ENCODE data around the gene CAMSAP1. TPM values are rescaled to one million over a fixed set of nuclear protein-coding genes. Genes with fewer than 3 reads are reported as not detected.

CAMSAP1 gene
- total and polyA plus RNA-seq, 9 of the 15 experiments (the other 6 are each of a cell fraction or from before 2014, with no cell fraction given) = 1.5 to 28.8 (median 14.3) TPM

DNA sequence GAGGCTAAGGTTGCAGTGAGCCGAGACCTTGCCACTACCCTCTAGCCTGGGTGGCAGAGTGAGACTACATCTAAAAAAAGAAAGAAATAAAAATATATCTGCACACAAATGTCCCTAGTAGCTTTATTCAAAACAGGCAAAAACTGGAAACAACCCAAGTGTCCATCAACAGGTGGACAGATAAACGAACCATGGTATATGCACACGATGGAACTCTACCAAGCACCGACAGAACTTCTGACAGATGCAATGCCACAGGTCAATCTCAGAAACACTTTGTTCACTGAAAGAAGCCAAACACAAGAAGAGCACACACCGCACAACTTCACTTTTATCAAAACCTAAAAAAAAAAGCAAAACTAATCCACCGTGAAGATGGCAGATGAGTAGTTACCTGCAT is 30.4 kb downstream of the CAMSAP1 start:
- Histone ChIP-seq H3K9me3 (replicated peaks; ENCODE audit: control insufficient read depth, insufficient read depth, low read depth, low read length) (no peaks in the 10 kb centered on the region), H3K4me2 (ENCODE audit: insufficient read depth, low read length) (no peak overlapping the region), H3K27me3 (ENCODE audit: control insufficient read depth in 2 of 2, insufficient read depth in 2 of 2, low read length in 2 of 2) (no peaks in the 10 kb centered on the region), H3K79me2 (ENCODE audit: control insufficient read depth, insufficient read depth, low read length) (peaks cover 83% of the 10 kb centered on the region), H2AFZ (ENCODE audit: low read depth, low read length) (no peak overlapping the region), H3K9ac (ENCODE audit: insufficient read depth in 1 of 2, low read depth in 2 of 2, low read length in 2 of 2) (no peak overlapping the region), H3K4me3 (no peak overlapping the region), H3K36me3 (ENCODE audit: control insufficient read depth, insufficient read depth, low read length) (peaks cover 30% of the 10 kb centered on the region; the same call in 2 of the 3 replicates), H4K20me1 (replicated peaks; ENCODE audit: control insufficient read depth, insufficient read depth, low read length) (peaks cover 15% of the 10 kb centered on the region; the same call in 1 of the 2 replicates), H3K27ac (ENCODE audit: extremely low read depth, low read depth, low read length) (no peak overlapping the region), H3K9me1 (ENCODE audit: control insufficient read depth, insufficient read depth, low read length) (no peaks in the 10 kb centered on the region), H3K4me1 (replicated peaks in 1 of 2; ENCODE audit: control insufficient read depth in 2 of 2, insufficient read depth in 2 of 2, low read length in 2 of 2) (peaks cover 4 to 5% of the 10 kb centered on the region in 2 experiments; a peak in 3 of 5 replicates)
- ATAC-seq = no peak
- CTCF ChIA-PET (ENCODE audit: low intra/inter-chr PET ratio) = no interaction called here
- POLR2A ChIA-PET = interaction anchor here (0.6 kb wide), 1 partner anchor 44 kb away, joined by 3 read pairs; no protein-coding TSS in a partner anchor
- in situ Hi-C loops (cut with MboI) (no loop called here), intact Hi-C loops (cut with micrococcal nuclease) (no loop called here)
- no peak for DNase-seq (ENCODE audit: extremely low read depth in 1 of 4, low spot score in 3 of 4)
- 77% methylated on average over 6 of the region's 6 CpGs for WGBS (ENCODE audit: insufficient coverage, low coverage, missing lambda C conversion rate)
- no TSS peak for BruUV-seq (replicated peaks)
- no peak for TF ChIP-seq STAG1 (CRISPR knock-in tag; IDR thresholded peaks at IDR 0.05; ENCODE audit: borderline replicate concordance)
- TF ChIP-seq MYBL2 (IDR thresholded peaks at IDR 0.05; ENCODE audit: low read depth) = no peak
- TF ChIP-seq MYBL2 (CRISPR knock-in tag; IDR thresholded peaks at IDR 0.05; ENCODE audit: borderline replicate concordance) = no peak
- FAIRE-seq = no peak

DNA sequence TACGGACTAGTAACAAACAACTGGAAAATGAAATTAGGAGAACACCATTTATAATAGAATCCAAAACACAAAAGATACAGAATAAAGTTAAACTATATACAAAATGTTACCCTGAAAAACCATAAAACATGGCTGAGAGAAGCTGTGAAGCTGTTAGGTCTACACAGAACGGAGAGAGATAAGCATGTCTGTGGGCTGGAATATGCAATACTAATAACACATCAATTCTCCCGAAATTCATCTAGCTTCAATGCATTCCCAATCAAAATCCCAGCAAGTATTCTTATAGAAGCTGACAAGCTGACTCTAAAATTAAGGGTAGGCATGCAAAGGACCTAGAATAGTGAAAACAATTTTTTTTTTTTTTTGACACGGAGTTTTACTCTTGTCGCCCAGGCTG is 32.5 kb downstream of the CAMSAP1 start:
- Histone ChIP-seq H3K36me3 (ENCODE audit: control insufficient read depth, insufficient read depth, low read length) (peaks cover 20% of the 10 kb centered on the region; the same call in 2 of the 3 replicates), H3K27ac (ENCODE audit: extremely low read depth, low read depth, low read length) (no peak overlapping the region), H3K4me2 (ENCODE audit: insufficient read depth, low read length) (no peak overlapping the region), H3K27me3 (ENCODE audit: control insufficient read depth in 2 of 2, insufficient read depth in 2 of 2, low read length in 2 of 2) (no peaks in the 10 kb centered on the region), H3K9me1 (ENCODE audit: control insufficient read depth, insufficient read depth, low read length) (no peaks in the 10 kb centered on the region), H3K9ac (ENCODE audit: insufficient read depth in 1 of 2, low read depth in 2 of 2, low read length in 2 of 2) (no peak overlapping the region), H3K9me3 (replicated peaks; ENCODE audit: control insufficient read depth, insufficient read depth, low read depth, low read length) (no peaks in the 10 kb centered on the region), H2AFZ (ENCODE audit: low read depth, low read length) (no peak overlapping the region), H4K20me1 (replicated peaks; ENCODE audit: control insufficient read depth, insufficient read depth, low read length) (0 out of 2 replicates have a peak, but pooled peaks cover 9% of the 10 kb centered on the region), H3K4me1 (replicated peaks in 1 of 2; ENCODE audit: control insufficient read depth in 2 of 2, insufficient read depth in 2 of 2, low read length in 2 of 2) (peaks cover 0 to 3% of the 10 kb centered on the region in 2 experiments; a peak in 1 of 5 replicates), H3K79me2 (ENCODE audit: control insufficient read depth, insufficient read depth, low read length) (peaks cover 89% of the 10 kb centered on the region), H3K4me3 (no peak overlapping the region)
- WGBS (ENCODE audit: insufficient coverage, low coverage, missing lambda C conversion rate) = 55% methylated on average over 5 of the region's 5 CpGs
- in situ Hi-C loops (cut with MboI) = no loop called here
- FAIRE-seq = no peak
- ChIA-PET CTCF (ENCODE audit: low intra/inter-chr PET ratio) (no interaction called here), POLR2A (interaction anchor here (0.9 to 1.3 kb wide), 2 partner anchors 9 to 20 kb away, joined by 3 to 8 read pairs; no protein-coding TSS in a partner anchor)
- BruUV-seq (replicated peaks) = no TSS peak
- intact Hi-C loops (cut with micrococcal nuclease) = no loop called here
- no peak for TF ChIP-seq FOXJ3 (CRISPR knock-in tag; IDR thresholded peaks at IDR 0.05)
- no peak for TF ChIP-seq NCOA6 (IDR thresholded peaks at IDR 0.05)
- TF ChIP-seq HNRNPUL1 (IDR thresholded peaks at IDR 0.05; ENCODE audit: low read length) = no peak
- no peak for TF ChIP-seq CBX1 (IDR thresholded peaks at IDR 0.05; ENCODE audit: low read depth)
- no peak for TF ChIP-seq STAG1 (CRISPR knock-in tag; IDR thresholded peaks at IDR 0.05; ENCODE audit: borderline replicate concordance)
- no peak for TF ChIP-seq MYC (IDR thresholded peaks at IDR 0.05; ENCODE audit: low read depth, low read length)
- no peak for TF ChIP-seq MYC (CRISPR knock-in tag; IDR thresholded peaks at IDR 0.05; ENCODE audit: borderline replicate concordance, low read depth)
- no peak for TF ChIP-seq ZNF551 (CRISPR knock-in tag; IDR thresholded peaks at IDR 0.05)
- DNase-seq (ENCODE audit: extremely low read depth in 1 of 4, low spot score in 3 of 4) = no peak
- peak; percentile 53; the same call in 1 of the 3 replicates for ATAC-seq
